SK-N-MC (cell line): Measurements from ENCODE around the gene RNF126.

Experiments
- DNase-seq: peaks from one replicate; pipeline ENCODE4 v3.0.0-alpha.2; 2011; ENCODE audit warnings: low read depth, low spot score
- H3K27ac ChIP-seq: fragments of 200-600 bp; sonication (generic); 2 replicates; pipeline ENCODE4 v1.5.1; 2016; ENCODE audit warnings: mixed run types
- H3K36me3 ChIP-seq: fragments of 200-600 bp; sonication (generic); 2 replicates; pipeline ENCODE4 v1.6.1; 2017; ENCODE audit warnings: antibody characterized with exemption, low read length, mixed read lengths; ENCODE audit not compliant: insufficient read depth
- H3K4me3 ChIP-seq: fragments of 200-600 bp; sonication (generic); 2 replicates; pipeline ENCODE4 v1.5.1; 2016
- H3K9ac ChIP-seq: fragments of 200-600 bp; sonication (generic); 2 replicates; pipeline ENCODE4 v1.8.0; 2017; ENCODE audit warnings: mixed run types, mixed read lengths; ENCODE audit not compliant: insufficient read length
- H3K9me3 ChIP-seq: fragments of 200-600 bp; sonication (generic); 2 replicates; pipeline ENCODE4 v1.6.1; 2017; ENCODE audit warnings: low read depth, mild to moderate bottlenecking, antibody characterized with exemption, low read length, moderate library complexity, mixed read lengths
- EZH2 ChIP-seq: fragments of 200-600 bp; sonication (generic); IDR thresholded peaks from one replicate; pipeline ENCODE4 v1.6.1; 2017; ENCODE audit warnings: antibody characterized with exemption
- FOXP2 ChIP-seq: optimal IDR thresholded peaks from 2 replicates; pipeline ENCODE3; 2011; ENCODE audit warnings: mild to moderate bottlenecking, moderate library complexity; ENCODE audit not compliant: insufficient read depth; ENCODE audit errors: extremely low read length, control extremely low read depth
- POLR2AphosphoS5 ChIP-seq: IDR thresholded peaks from 2 replicates; pipeline ENCODE4 v1.6.1; 2012; ENCODE audit warnings: mild to moderate bottlenecking, low read depth, low read length, borderline replicate concordance

RNF126 gene

GRCh38 chr19:679418-680286 is 16.6 kb upstream of the RNF126 start:
- peak overlapping the region; percentile 90 for H3K9ac ChIP-seq
- H3K27ac ChIP-seq: peak overlapping the region; percentile 84
- no peaks in the 10 kb centered on the region for H3K36me3 ChIP-seq
- no peak for TF ChIP-seq EZH2
- no peak for TF ChIP-seq FOXP2
- TF ChIP-seq POLR2AphosphoS5: peak; percentile 15; the same call in 1 of the 2 replicates
- DNase-seq: no peak
- H3K9me3 ChIP-seq: no peaks in the 10 kb centered on the region
- H3K4me3 ChIP-seq: peak overlapping the region; percentile 88

- Histone ChIP-seq H3K9me3 (no peaks in the 10 kb centered on the region), H3K9ac (no peak overlapping the region), H3K27ac (no peak overlapping the region; the same call in 1 of the 2 replicates), H3K4me3 (peak overlapping the region; percentile 88), H3K36me3 (no peaks in the 10 kb centered on the region)
- TF ChIP-seq EZH2: no peak
- TF ChIP-seq FOXP2: no peak
- TF ChIP-seq POLR2AphosphoS5: no peak
- no peak for DNase-seq
These were observed 15.9 kb upstream of the RNF126 start for GRCh38 chr19:678791-679388.

- H3K36me3 ChIP-seq: no peaks in the 10 kb centered on the region
- peak overlapping the region; percentile 81 for H3K4me3 ChIP-seq
- H3K9me3 ChIP-seq: no peaks in the 10 kb centered on the region
- no peak for DNase-seq
- TF ChIP-seq FOXP2 (no peak), POLR2AphosphoS5 (peak; percentile 69; the same call in 1 of the 2 replicates), EZH2 (no peak)
- H3K9ac ChIP-seq: no peak overlapping the region
- H3K27ac ChIP-seq: peak overlapping the region; percentile 67
These were observed 14.8 kb upstream of the RNF126 start for GRCh38 chr19:677601-678436.

- Histone ChIP-seq H3K36me3 (no peaks in the 10 kb centered on the region), H3K9me3 (no peaks in the 10 kb centered on the region), H3K27ac (no peak overlapping the region), H3K4me3 (peak overlapping the region; percentile 81), H3K9ac (peak overlapping the region; percentile 66)
- no peak for DNase-seq
- TF ChIP-seq EZH2 (no peak), POLR2AphosphoS5 (no peak), FOXP2 (no peak)
These were observed 14.2 kb upstream of the RNF126 start for GRCh38 chr19:677201-677600.

- H3K36me3 ChIP-seq: no peaks in the 10 kb centered on the region
- H3K27ac ChIP-seq: peak within 1 kb of the TSS; percentile 57; the same call in 1 of the 2 replicates
- no peaks in the 10 kb centered on the region for H3K9me3 ChIP-seq
- no peak for DNase-seq
- H3K9ac ChIP-seq: peak within 1 kb of the TSS; percentile 66
- H3K4me3 ChIP-seq: peak within 1 kb of the TSS; percentile 81
- peak; percentile 6; the same call in 1 of the 2 replicates for TF ChIP-seq POLR2AphosphoS5
- no peak for TF ChIP-seq FOXP2
These were observed 13.5 kb upstream of the RNF126 start, which contains the start of gene FSTL3 for GRCh38 chr19:676339-677105. FSTL3 (plus strand) TSS chr19:676392; CDS start chr19:676424, 32 bp downstream.

GRCh38 chr19:676007-676338 is 13.0 kb upstream of the RNF126 start:
- no peak overlapping the region for H3K27ac ChIP-seq
- H3K9me3 ChIP-seq: no peaks in the 10 kb centered on the region
- no peak for TF ChIP-seq FOXP2
- TF ChIP-seq POLR2AphosphoS5: no peak
- no peak for TF ChIP-seq EZH2
- H3K4me3 ChIP-seq: peak overlapping the region; percentile 81
- DNase-seq: no peak
- no peak overlapping the region for H3K9ac ChIP-seq
- H3K36me3 ChIP-seq: no peaks in the 10 kb centered on the region

- no peaks in the 10 kb centered on the region for H3K9me3 ChIP-seq
- no peak for TF ChIP-seq FOXP2
- TF ChIP-seq EZH2: no peak
- TF ChIP-seq POLR2AphosphoS5: no peak
- peak overlapping the region; percentile 57; the same call in 1 of the 2 replicates for H3K27ac ChIP-seq
- H3K36me3 ChIP-seq: no peaks in the 10 kb centered on the region
- H3K4me3 ChIP-seq: no peak overlapping the region
- no peak overlapping the region for H3K9ac ChIP-seq
- no peak for DNase-seq
These were observed 11.5 kb upstream of the RNF126 start for GRCh38 chr19:674282-675151.
